ENCODE measurements around the gene SPEG. TPM values are rescaled to one million over a fixed set of nuclear protein-coding genes. Genes with fewer than 3 reads are reported as not detected.

The SPEG gene
- total RNA-seq, 2 donors from 2014 or later, result 2.9 to 3.6 TPM

GRCh38 chr2:219494952-219495530, 60.4 kb downstream of the SPEG start:
- no peak overlapping the region for H3K27ac ChIP-seq
- H3K4me1 ChIP-seq, result peaks cover 22% of the 10 kb centered on the region
- H3K27me3 ChIP-seq, result peaks cover 0 to 4% of the 10 kb centered on the region in 2 donors
- ATAC-seq (no peak), DNase-seq (no peak)
- no peak overlapping the region for H3K4me3 ChIP-seq
- intact Hi-C loops (cut with DNase I), result loop anchor here (5.0 kb wide), 1 partner anchor 37 kb away; no protein-coding TSS in a partner anchor
- H3K9me3 ChIP-seq, result no peaks in the 10 kb centered on the region
- TF ChIP-seq POLR2A (IDR thresholded peaks at IDR 0.05) (no peak), CTCF (IDR thresholded peaks at IDR 0.05) (no peak)
- H3K36me3 ChIP-seq (replicated peaks in 1 of 2; ENCODE audit: insufficient read depth in 1 of 2, low read depth in 2 of 2), result no peaks in the 10 kb centered on the region
- 14 to 21% methylated on average over 10 of the region's 10 CpGs for WGBS, 2 donors

- intact Hi-C loops (cut with DNase I), result loop anchor here (5.0 kb wide), 1 partner anchor 37 kb away; no protein-coding TSS in a partner anchor
- peaks cover 0 to 4% of the 10 kb centered on the region in 2 donors for H3K27me3 ChIP-seq
- WGBS, 2 donors, result 0 to 27% methylated on average over 5 to 12 of the region's 14 CpGs
- H3K27ac ChIP-seq, result no peak overlapping the region
- H3K4me3 ChIP-seq, result no peak overlapping the region
- no peaks in the 10 kb centered on the region for H3K36me3 ChIP-seq (replicated peaks in 1 of 2; ENCODE audit: insufficient read depth in 1 of 2, low read depth in 2 of 2)
- no peak for ATAC-seq
- peak; percentile 52 to 71 (median 62) for DNase-seq
- no peaks in the 10 kb centered on the region for H3K9me3 ChIP-seq
- peaks cover 27% of the 10 kb centered on the region for H3K4me1 ChIP-seq
- TF ChIP-seq CTCF (IDR thresholded peaks at IDR 0.05), result peak; percentile 17 to 62 (median 45)
- TF ChIP-seq POLR2A (IDR thresholded peaks at IDR 0.05), result no peak
Measured at GRCh38 chr2:219495531-219496122, 61.0 kb downstream of the SPEG start.

- Histone ChIP-seq H3K4me3 (no peak overlapping the region), H3K36me3 (replicated peaks in 1 of 2; ENCODE audit: insufficient read depth in 1 of 2, low read depth in 2 of 2) (no peaks in the 10 kb centered on the region), H3K27ac (no peak overlapping the region), H3K27me3 (peaks cover 0 to 4% of the 10 kb centered on the region in 2 donors), H3K4me1 (peaks cover 33% of the 10 kb centered on the region), H3K9me3 (no peaks in the 10 kb centered on the region)
- no peak for TF ChIP-seq CTCF (IDR thresholded peaks at IDR 0.05)
- no peak for TF ChIP-seq POLR2A (IDR thresholded peaks at IDR 0.05)
- no peak for ATAC-seq
- intact Hi-C loops (cut with DNase I), result loop anchor here (5.0 kb wide), 1 partner anchor 36 kb away; no protein-coding TSS in a partner anchor
- DNase-seq, result no peak
- WGBS, 2 donors, result 45 to 55% methylated on average over 11 to 19 of the region's 20 CpGs
Measured at GRCh38 chr2:219496247-219496824, 61.7 kb downstream of the SPEG start.

- Histone ChIP-seq H3K4me3 (no peak overlapping the region), H3K9me3 (no peaks in the 10 kb centered on the region), H3K27me3 (peaks cover 0 to 4% of the 10 kb centered on the region in 2 donors), H3K36me3 (replicated peaks in 1 of 2; ENCODE audit: insufficient read depth in 1 of 2, low read depth in 2 of 2) (no peaks in the 10 kb centered on the region), H3K27ac (peak overlapping the region in 1 of 4 donors; percentile 95), H3K4me1 (peaks cover 39% of the 10 kb centered on the region)
- TF ChIP-seq CTCF (IDR thresholded peaks at IDR 0.05) (no peak), POLR2A (IDR thresholded peaks at IDR 0.05) (no peak)
- 13 to 15% methylated on average over 5 to 57 of the region's 61 CpGs for WGBS, 2 donors
- intact Hi-C loops (cut with DNase I), result loop anchor here (5.0 kb wide), 1 partner anchor 35 kb away; no protein-coding TSS in a partner anchor
- DNase-seq (peak in 3 of 4 donors; percentile 13 to 29 (median 28)), ATAC-seq (no peak)
Measured at GRCh38 chr2:219496825-219497494, 62.3 kb downstream of the SPEG start.

Measured in body of pancreas (tissue), 4 donors.